PFSK-1 (cell line): ENCODE data around the gene HS1BP3.

Source experiments
- FOXP2 ChIP-seq: optimal IDR thresholded peaks from 2 replicates; pipeline ENCODE3; 2011; ENCODE audit warnings: borderline replicate concordance, control low read depth, inconsistent platforms; ENCODE audit not compliant: insufficient read depth; ENCODE audit errors: extremely low read length, extremely low read depth
- POLR2AphosphoS5 ChIP-seq: IDR thresholded peaks from 2 replicates; pipeline ENCODE4 v1.6.1; 2012; ENCODE audit warnings: low read depth, mild to moderate bottlenecking, control low read depth, low read length, moderate library complexity
- REST ChIP-seq, 2 experiments: IDR thresholded peaks; 2 replicates each; pipeline versions ENCODE4 v1.6.1 to v1.8.0; 2011 to 2012; ENCODE audit warnings: low read depth in 2 of 2, low read length in 2 of 2, control low read depth in 1 of 2, inconsistent platforms in 1 of 2, mild to moderate bottlenecking in 1 of 2, moderate library complexity in 1 of 2; ENCODE audit not compliant: insufficient read depth in 1 of 2
- SIN3A ChIP-seq: IDR thresholded peaks from 2 replicates; pipeline ENCODE4 v1.6.1; 2012; ENCODE audit warnings: mild to moderate bottlenecking, low read length, moderate library complexity, borderline replicate concordance; ENCODE audit not compliant: insufficient read depth
- TAF1 ChIP-seq: IDR thresholded peaks from 2 replicates; pipeline ENCODE4 v1.6.1; 2012; ENCODE audit warnings: low read length, control low read depth, borderline replicate concordance; ENCODE audit not compliant: insufficient read depth

The HS1BP3 gene

GRCh38 chr2:20588918-20589871 is 61.7 kb downstream of the HS1BP3 start:
- TF ChIP-seq FOXP2 (no peak), REST (IDR thresholded peaks at IDR 0.05; ENCODE audit: insufficient read depth in 1 of 2, low read depth in 2 of 2, low read length in 2 of 2) (no peak), POLR2AphosphoS5 (no peak), TAF1 (no peak), SIN3A (no peak)

- TF ChIP-seq TAF1, result no peak
- TF ChIP-seq POLR2AphosphoS5, result no peak
- TF ChIP-seq SIN3A, result no peak
- TF ChIP-seq REST (IDR thresholded peaks at IDR 0.05; ENCODE audit: insufficient read depth in 1 of 2, low read depth in 2 of 2, low read length in 2 of 2), result no peak
- no peak for TF ChIP-seq FOXP2
Measured at GRCh38 chr2:20585710-20586594, 64.9 kb downstream of the HS1BP3 start.

- TF ChIP-seq REST (IDR thresholded peaks at IDR 0.05; ENCODE audit: insufficient read depth in 1 of 2, low read depth in 2 of 2, low read length in 2 of 2), result no peak
- no peak for TF ChIP-seq FOXP2
Measured at GRCh38 chr2:20585359-20585709, 65.6 kb downstream of the HS1BP3 start.

GRCh38 chr2:20584399-20585358 is 66.2 kb downstream of the HS1BP3 start:
- TF ChIP-seq REST (IDR thresholded peaks at IDR 0.05; ENCODE audit: insufficient read depth in 1 of 2, low read depth in 2 of 2, low read length in 2 of 2), result no peak
- TF ChIP-seq POLR2AphosphoS5, result no peak
- TF ChIP-seq SIN3A, result no peak
- TF ChIP-seq TAF1, result no peak
- TF ChIP-seq FOXP2, result no peak
